ENCODE measurements around the gene DNAJC17. TPM values are rescaled to one million over a fixed set of nuclear protein-coding genes. Genes with fewer than 3 reads are reported as not detected.

DNAJC17 gene
- total RNA-seq, 2 experiments from 2014 or later: 24.2 to 39.9 TPM

DNA sequence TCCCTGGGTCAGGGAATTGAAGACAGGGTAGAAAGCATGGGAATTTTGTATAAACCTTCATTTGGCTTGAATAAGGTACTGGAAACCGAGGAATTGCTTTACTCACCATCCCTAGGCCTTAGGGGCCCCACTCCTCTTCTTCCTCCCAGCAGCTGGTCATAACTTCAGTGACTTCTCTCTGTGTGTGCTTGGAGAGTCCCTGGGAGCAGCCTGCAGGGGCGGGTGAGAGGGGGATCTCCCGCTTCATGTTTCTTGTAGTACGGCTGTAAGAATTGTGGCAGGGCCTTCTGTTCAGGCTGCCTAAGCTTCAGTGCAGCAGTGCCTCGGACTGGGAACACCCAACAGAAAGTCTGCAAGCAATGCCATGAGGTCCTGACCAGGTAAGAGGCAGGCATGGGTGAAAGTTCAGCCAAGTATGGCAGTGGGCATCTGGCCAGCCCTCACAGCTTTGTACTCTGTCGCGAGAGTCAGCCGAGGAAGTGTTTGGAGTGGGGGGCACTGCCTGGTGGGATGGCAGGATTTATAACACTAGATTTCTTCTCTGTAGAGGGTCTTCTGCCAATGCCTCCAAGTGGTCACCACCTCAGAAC, 1.7 kb upstream of the DNAJC17 start:
- H3K4me2 ChIP-seq (ENCODE audit: low read length): peak overlapping the region; percentile 80
- POLR2A ChIA-PET: interaction anchor here (0.7 kb wide), 1 partner anchor 83 kb away, joined by 3 read pairs; no protein-coding TSS in a partner anchor
- no peak overlapping the region for H3K27ac ChIP-seq (ENCODE audit: low read depth, low read length, poor library complexity, severe bottlenecking)
- no peak overlapping the region for H2AFZ ChIP-seq (ENCODE audit: low read length)
- no peaks in the 10 kb centered on the region for H3K9me3 ChIP-seq (ENCODE audit: low read length)
- TSS peak; percentile 44 for BruUV-seq (replicated peaks)
- peaks cover 16% of the 10 kb centered on the region; the same call in 1 of the 2 replicates for H3K79me2 ChIP-seq (ENCODE audit: insufficient read depth, low read depth, low read length)
- H4K20me1 ChIP-seq (ENCODE audit: insufficient read depth, low read length): no peaks in the 10 kb centered on the region
- H3K36me3 ChIP-seq (ENCODE audit: insufficient read depth, low read length): peaks cover 12% of the 10 kb centered on the region; the same call in 1 of the 2 replicates
- CTCF ChIA-PET (ENCODE audit: unreplicated experiment): no interaction called here
- intact Hi-C loops (cut with micrococcal nuclease; ENCODE audit: unreplicated experiment): no loop called here
- H3K4me3 ChIP-seq (ENCODE audit: low read depth, low read length, poor library complexity, severe bottlenecking): peak overlapping the region; percentile 78
- H3K4me1 ChIP-seq (ENCODE audit: insufficient read depth, low read length, poor library complexity, severe bottlenecking): peaks cover 19% of the 10 kb centered on the region
- TF ChIP-seq, protein P1, sequence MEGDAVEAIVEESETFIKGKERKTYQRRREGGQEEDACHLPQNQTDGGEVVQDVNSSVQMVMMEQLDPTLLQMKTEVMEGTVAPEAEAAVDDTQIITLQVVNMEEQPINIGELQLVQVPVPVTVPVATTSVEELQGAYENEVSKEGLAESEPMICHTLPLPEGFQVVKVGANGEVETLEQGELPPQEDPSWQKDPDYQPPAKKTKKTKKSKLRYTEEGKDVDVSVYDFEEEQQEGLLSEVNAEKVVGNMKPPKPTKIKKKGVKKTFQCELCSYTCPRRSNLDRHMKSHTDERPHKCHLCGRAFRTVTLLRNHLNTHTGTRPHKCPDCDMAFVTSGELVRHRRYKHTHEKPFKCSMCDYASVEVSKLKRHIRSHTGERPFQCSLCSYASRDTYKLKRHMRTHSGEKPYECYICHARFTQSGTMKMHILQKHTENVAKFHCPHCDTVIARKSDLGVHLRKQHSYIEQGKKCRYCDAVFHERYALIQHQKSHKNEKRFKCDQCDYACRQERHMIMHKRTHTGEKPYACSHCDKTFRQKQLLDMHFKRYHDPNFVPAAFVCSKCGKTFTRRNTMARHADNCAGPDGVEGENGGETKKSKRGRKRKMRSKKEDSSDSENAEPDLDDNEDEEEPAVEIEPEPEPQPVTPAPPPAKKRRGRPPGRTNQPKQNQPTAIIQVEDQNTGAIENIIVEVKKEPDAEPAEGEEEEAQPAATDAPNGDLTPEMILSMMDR (conservative IDR thresholded peaks at IDR 0.05; ENCODE audit: low read length): no peak
- TF ChIP-seq EZH2phosphoT487 (IDR thresholded peaks at IDR 0.05; ENCODE audit: borderline replicate concordance, low read depth, low read length): no peak
- H3K9me2 ChIP-seq (ENCODE audit: insufficient read depth, low read length): no peaks in the 10 kb centered on the region
- no peak for DNase-seq (ENCODE audit: low spot score)

DNA sequence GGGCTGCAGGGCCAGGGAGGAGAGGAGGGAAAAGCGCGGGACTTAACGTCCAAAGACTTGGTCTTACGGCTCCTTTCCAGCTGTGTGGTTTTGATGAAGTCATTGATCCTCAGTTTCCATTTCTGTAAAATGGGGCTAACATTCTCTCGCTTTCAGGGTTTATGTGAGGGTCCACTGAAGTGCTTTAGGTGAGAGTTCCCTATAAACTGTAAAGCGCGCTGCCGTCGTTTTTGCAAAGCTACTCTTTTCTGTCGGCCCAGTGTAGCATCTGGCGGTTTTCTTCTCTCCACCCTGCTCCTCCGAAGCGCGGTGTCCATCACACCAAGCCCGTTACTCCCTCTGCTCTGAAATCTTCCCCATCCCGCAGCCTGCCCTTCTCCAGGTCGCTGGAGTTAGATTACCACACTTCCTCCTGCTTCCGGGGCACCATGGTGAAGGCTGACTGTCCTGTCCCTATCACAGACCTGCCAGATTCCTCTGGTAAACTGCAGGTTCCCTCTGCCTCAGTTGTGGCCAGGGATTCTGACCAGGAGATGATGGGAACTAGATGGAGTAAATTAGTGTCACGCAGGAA, 702 bp upstream of the DNAJC17 start:
- Histone ChIP-seq H4K20me1 (ENCODE audit: insufficient read depth, low read length) (no peaks in the 10 kb centered on the region), H3K4me3 (ENCODE audit: low read depth, low read length, poor library complexity, severe bottlenecking) (peak overlapping the region; percentile 78), H3K36me3 (ENCODE audit: insufficient read depth, low read length) (peaks cover 5% of the 10 kb centered on the region; the same call in 1 of the 2 replicates), H3K4me2 (ENCODE audit: low read length) (peak overlapping the region; percentile 80), H3K4me1 (ENCODE audit: insufficient read depth, low read length, poor library complexity, severe bottlenecking) (peaks cover 19% of the 10 kb centered on the region), H3K9me2 (ENCODE audit: insufficient read depth, low read length) (no peaks in the 10 kb centered on the region), H2AFZ (ENCODE audit: low read length) (peak overlapping the region; percentile 56; the same call in 1 of the 2 replicates), H3K79me2 (ENCODE audit: insufficient read depth, low read depth, low read length) (peaks cover 16% of the 10 kb centered on the region; the same call in 1 of the 2 replicates), H3K27ac (ENCODE audit: low read depth, low read length, poor library complexity, severe bottlenecking) (no peak overlapping the region), H3K9me3 (ENCODE audit: low read length) (no peaks in the 10 kb centered on the region)
- ChIA-PET POLR2A (interaction anchor here (0.5 to 1.0 kb wide), 4 partner anchors 39 to 108 kb away, joined by 3 to 4 read pairs (median 4); partner anchors contain the start of gene VPS18), CTCF (ENCODE audit: unreplicated experiment) (interaction anchor here (0.6 to 1.1 kb wide), 2 partner anchors 107 to 371 kb away, joined by 3 to 4 read pairs; no protein-coding TSS in a partner anchor)
- DNase-seq (ENCODE audit: low spot score): no peak
- TF ChIP-seq, protein P1 (conservative IDR thresholded peaks at IDR 0.05; ENCODE audit: low read length): no peak
- TF ChIP-seq EZH2phosphoT487 (IDR thresholded peaks at IDR 0.05; ENCODE audit: borderline replicate concordance, low read depth, low read length): no peak
- BruUV-seq (replicated peaks): no TSS peak
- intact Hi-C loops (cut with micrococcal nuclease; ENCODE audit: unreplicated experiment): loop anchor here (1.0 to 2.0 kb wide), 3 partner anchors 39 to 87 kb away; partner anchors contain the start of genes C15orf62 and RMDN3

Data from OCI-LY7 (cell line).